Ureter (tissue), 1 donor: Measurements from ENCODE around the gene TMEM178B. TPM values are rescaled to one million over a fixed set of nuclear protein-coding genes. Genes with fewer than 3 reads are reported as not detected.
"Not testable (repeated sequence)": the region's sequence is repeated elsewhere in the genome, so short reads cannot be mapped to it uniquely, and the experiment has no call there.

ENCODE experiments used
- DNase-seq: peaks from one replicate; pipeline ENCODE4 v3.0.0-alpha.2; 2020; ENCODE audit warnings: low spot score
- total RNA-seq: library from RNA; stranded (reverse); gene quantifications from one replicate; pipeline ENCODE4 v1.2.4, GENCODE V29; 2023
- donor health status: DM: yes; HTN: yes; CAD: no.

TMEM178B gene
- total RNA-seq, 1 donor from 2014 or later, result 7.9 TPM

- no peak for DNase-seq
Measured at GRCh38 chr7:141354251-141354650, 280.4 kb downstream of the TMEM178B start.

GRCh38 chr7:141355032-141355431 is 281.2 kb downstream of the TMEM178B start:
- DNase-seq, result no peak

GRCh38 chr7:141356161-141356560 is 282.3 kb downstream of the TMEM178B start:
- no peak for DNase-seq

- no peak for DNase-seq
Measured at GRCh38 chr7:141358386-141358785, 284.5 kb downstream of the TMEM178B start.

GRCh38 chr7:141359262-141359661 is 285.4 kb downstream of the TMEM178B start:
- DNase-seq, result no peak

- DNase-seq, result no peak
Measured at GRCh38 chr7:141359740-141360415, 286.0 kb downstream of the TMEM178B start.

- DNase-seq, result no peak
Measured at GRCh38 chr7:141360416-141360760, 286.5 kb downstream of the TMEM178B start.

GRCh38 chr7:141360803-141361202 is 286.9 kb downstream of the TMEM178B start:
- no peak for DNase-seq

- DNase-seq, result no peak
Measured at GRCh38 chr7:141361479-141361878, 287.6 kb downstream of the TMEM178B start.

GRCh38 chr7:141361960-141362359 is 288.1 kb downstream of the TMEM178B start:
- DNase-seq, result no peak

- no peak for DNase-seq
Measured at GRCh38 chr7:141362580-141363435, 288.9 kb downstream of the TMEM178B start.

- DNase-seq, result no peak
Measured at GRCh38 chr7:141363748-141364147, 289.9 kb downstream of the TMEM178B start.

- no peak for DNase-seq
Measured at GRCh38 chr7:141366091-141366621, 292.3 kb downstream of the TMEM178B start.

GRCh38 chr7:141369422-141369821 is 295.6 kb downstream of the TMEM178B start:
- DNase-seq, result no peak

GRCh38 chr7:141370178-141370577 is 296.3 kb downstream of the TMEM178B start:
- no peak for DNase-seq

GRCh38 chr7:141370650-141371049 is 296.8 kb downstream of the TMEM178B start:
- DNase-seq, result no peak

GRCh38 chr7:141374425-141374824 is 300.6 kb downstream of the TMEM178B start:
- no peak for DNase-seq

- DNase-seq, result no peak
Measured at GRCh38 chr7:141375442-141375841, 301.6 kb downstream of the TMEM178B start.

GRCh38 chr7:141377906-141378305 is 304.0 kb downstream of the TMEM178B start:
- no peak for DNase-seq

- no peak for DNase-seq
Measured at GRCh38 chr7:141378405-141378804, 304.5 kb downstream of the TMEM178B start.

- DNase-seq, result no peak
Measured at GRCh38 chr7:141381794-141382427, 308.0 kb downstream of the TMEM178B start.

- not testable (repeated sequence) for DNase-seq
Measured at GRCh38 chr7:141383356-141383755, 309.5 kb downstream of the TMEM178B start.
